ENCODE data around the gene C1R.
"Not testable (repeated sequence)": the region's sequence is repeated elsewhere in the genome, so short reads cannot be mapped to it uniquely, and the experiment has no call there.

C1R gene

GRCh38 chr12:7061138-7061537, 31.1 kb downstream of the C1R start:
- Histone ChIP-seq H3K27ac (ENCODE audit: insufficient read depth, low read length, poor library complexity, severe bottlenecking) (no peak overlapping the region), H3K27me3 (replicated peaks; ENCODE audit: control insufficient read depth, insufficient read depth, low read length, poor library complexity, severe bottlenecking) (no peaks in the 10 kb centered on the region), H3K4me1 (ENCODE audit: control insufficient read depth, insufficient read depth, low read length, poor library complexity, severe bottlenecking) (no peaks in the 10 kb centered on the region), H3K4me3 (ENCODE audit: insufficient read depth, low read depth, low read length, poor library complexity, severe bottlenecking) (no peak overlapping the region), H3K36me3 (ENCODE audit: control insufficient read depth, insufficient read depth, low read length) (no peaks in the 10 kb centered on the region), H3K9me3 (ENCODE audit: control insufficient read depth, low read length) (no peaks in the 10 kb centered on the region)
- DNase-seq: no peak

DNA sequence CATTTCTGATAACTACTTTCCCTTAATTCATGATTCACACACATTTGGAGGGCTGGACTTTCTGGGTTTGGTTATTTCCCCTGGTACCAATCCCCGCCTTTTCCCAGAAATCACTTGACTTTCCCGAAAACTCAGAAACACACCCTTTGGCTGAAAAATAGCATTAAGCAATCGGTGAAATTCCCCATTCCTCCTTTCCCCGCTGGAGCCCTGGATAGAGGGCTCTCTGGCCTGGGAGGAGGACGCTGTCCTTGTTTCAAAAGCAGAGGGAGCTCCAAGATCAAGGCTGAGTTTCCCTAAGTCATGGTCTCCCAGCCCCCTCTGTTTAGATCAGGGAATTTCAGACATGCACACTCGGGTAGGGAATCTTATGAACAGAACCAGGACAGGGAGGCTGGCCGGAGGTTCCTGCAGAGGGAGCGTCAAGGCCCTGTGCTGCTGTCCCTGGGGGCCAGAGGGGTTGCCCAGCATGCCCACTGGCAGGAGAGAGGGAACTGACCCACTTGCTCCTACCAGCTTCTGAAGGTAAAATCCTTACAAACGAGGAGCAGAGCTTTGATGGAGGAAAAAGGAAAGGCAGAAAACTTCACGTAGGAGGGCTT, 31.8 kb downstream of the C1R start, which contains the start of gene C1S:
Gene C1S (plus strand): TSS at position 366 of the 602 bp plus-strand sequence. CDS start 1,195 bp downstream, outside the sequence.
- DNase-seq: no peak

GRCh38 chr12:7059780-7060179, 32.5 kb downstream of the C1R start:
- DNase-seq: no peak
- Histone ChIP-seq H3K4me1 (ENCODE audit: control insufficient read depth, insufficient read depth, low read length, poor library complexity, severe bottlenecking) (no peaks in the 10 kb centered on the region), H3K9me3 (ENCODE audit: control insufficient read depth, low read length) (no peaks in the 10 kb centered on the region), H3K36me3 (ENCODE audit: control insufficient read depth, insufficient read depth, low read length) (no peaks in the 10 kb centered on the region), H3K4me3 (ENCODE audit: insufficient read depth, low read depth, low read length, poor library complexity, severe bottlenecking) (no peak overlapping the region), H3K27ac (ENCODE audit: insufficient read depth, low read length, poor library complexity, severe bottlenecking) (no peak overlapping the region), H3K27me3 (replicated peaks; ENCODE audit: control insufficient read depth, insufficient read depth, low read length, poor library complexity, severe bottlenecking) (no peaks in the 10 kb centered on the region)

More for the DNA sequence above, 31.8 kb downstream of the C1R start, which contains the start of gene C1S:
- H3K4me3 ChIP-seq (ENCODE audit: insufficient read depth, low read depth, low read length, poor library complexity, severe bottlenecking): no peak within 1 kb of the TSS
- H3K27ac ChIP-seq (ENCODE audit: insufficient read depth, low read length, poor library complexity, severe bottlenecking): no peak within 1 kb of the TSS
- no peaks in the 10 kb centered on the region for H3K27me3 ChIP-seq (replicated peaks; ENCODE audit: control insufficient read depth, insufficient read depth, low read length, poor library complexity, severe bottlenecking)
- no peaks in the 10 kb centered on the region for H3K36me3 ChIP-seq (ENCODE audit: control insufficient read depth, insufficient read depth, low read length)
- H3K4me1 ChIP-seq (ENCODE audit: control insufficient read depth, insufficient read depth, low read length, poor library complexity, severe bottlenecking): no peaks in the 10 kb centered on the region
- H3K9me3 ChIP-seq (ENCODE audit: control insufficient read depth, low read length): no peaks in the 10 kb centered on the region

DNA sequence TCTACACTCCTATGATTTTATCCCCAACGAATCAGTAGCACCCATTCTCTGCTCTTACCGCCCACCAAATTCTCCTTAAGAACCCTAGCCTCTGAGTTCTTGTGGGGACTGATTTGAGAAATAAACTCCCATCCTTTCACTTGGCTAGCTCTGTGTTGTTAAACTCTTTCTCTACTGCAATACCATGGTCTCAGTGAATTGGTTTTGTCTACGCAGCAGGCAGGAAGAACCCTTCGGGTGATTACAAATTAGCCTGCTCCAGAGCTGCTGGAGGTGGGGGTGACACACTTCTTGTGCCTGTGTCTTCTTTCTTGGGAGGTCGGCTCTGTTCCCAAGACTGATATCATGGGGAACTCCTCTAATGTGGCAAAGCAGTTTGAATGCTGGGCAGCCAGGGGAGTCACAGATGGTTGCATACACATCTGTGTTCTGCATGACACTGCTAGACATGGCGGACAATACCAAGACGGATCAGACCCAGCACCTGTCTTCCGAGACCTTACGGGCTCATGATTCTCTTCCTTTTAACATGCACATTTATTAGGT, 33.3 kb downstream of the C1R start:
- Histone ChIP-seq H3K27me3 (replicated peaks; ENCODE audit: control insufficient read depth, insufficient read depth, low read length, poor library complexity, severe bottlenecking) (no peaks in the 10 kb centered on the region), H3K27ac (ENCODE audit: insufficient read depth, low read length, poor library complexity, severe bottlenecking) (no peak overlapping the region), H3K9me3 (ENCODE audit: control insufficient read depth, low read length) (no peaks in the 10 kb centered on the region), H3K36me3 (ENCODE audit: control insufficient read depth, insufficient read depth, low read length) (no peaks in the 10 kb centered on the region), H3K4me1 (ENCODE audit: control insufficient read depth, insufficient read depth, low read length, poor library complexity, severe bottlenecking) (no peaks in the 10 kb centered on the region), H3K4me3 (ENCODE audit: insufficient read depth, low read depth, low read length, poor library complexity, severe bottlenecking) (no peak overlapping the region)
- DNase-seq: no peak

DNA sequence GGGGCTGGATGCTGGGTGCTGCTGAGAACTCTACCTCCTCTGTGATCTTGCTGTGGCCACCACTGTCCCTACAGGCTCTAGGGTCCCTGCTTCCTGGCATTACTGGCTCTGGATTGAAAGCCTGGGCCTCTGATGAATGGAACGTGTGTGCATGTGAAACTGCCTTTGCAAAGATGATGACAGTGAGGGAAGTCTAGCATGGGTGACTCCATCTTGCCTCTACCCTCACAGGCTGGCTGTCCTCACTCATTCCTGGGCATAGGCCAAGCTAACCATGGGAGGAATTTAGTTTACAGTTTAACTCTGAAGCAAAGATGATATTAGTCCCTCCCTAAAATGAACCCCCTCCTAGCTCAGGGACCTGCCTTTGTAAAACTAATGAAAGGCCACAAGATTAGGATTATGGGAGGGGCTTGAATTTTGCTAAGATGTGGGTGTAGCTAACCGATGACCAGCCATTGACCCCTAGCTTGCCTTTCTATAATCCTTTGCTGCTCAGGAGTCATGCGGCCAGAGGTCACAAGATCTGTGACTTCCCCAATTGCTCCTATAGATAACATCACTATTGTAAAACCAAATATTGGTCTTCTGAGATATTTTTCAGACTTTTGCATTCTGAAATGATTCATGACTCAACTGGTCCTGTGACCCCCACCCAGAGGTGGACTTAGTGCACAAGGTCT, 33.9 kb downstream of the C1R start:
- Histone ChIP-seq H3K36me3 (ENCODE audit: control insufficient read depth, insufficient read depth, low read length) (no peaks in the 10 kb centered on the region), H3K27me3 (replicated peaks; ENCODE audit: control insufficient read depth, insufficient read depth, low read length, poor library complexity, severe bottlenecking) (no peaks in the 10 kb centered on the region), H3K4me1 (ENCODE audit: control insufficient read depth, insufficient read depth, low read length, poor library complexity, severe bottlenecking) (no peaks in the 10 kb centered on the region), H3K9me3 (ENCODE audit: control insufficient read depth, low read length) (no peaks in the 10 kb centered on the region), H3K4me3 (ENCODE audit: insufficient read depth, low read depth, low read length, poor library complexity, severe bottlenecking) (no peak overlapping the region), H3K27ac (ENCODE audit: insufficient read depth, low read length, poor library complexity, severe bottlenecking) (no peak overlapping the region)
- DNase-seq: no peak

GRCh38 chr12:7055736-7056135, 36.5 kb downstream of the C1R start:
- not testable (repeated sequence) for H3K27me3 ChIP-seq (replicated peaks; ENCODE audit: control insufficient read depth, insufficient read depth, low read length, poor library complexity, severe bottlenecking); H3K9me3 ChIP-seq (ENCODE audit: control insufficient read depth, low read length); H3K36me3 ChIP-seq (ENCODE audit: control insufficient read depth, insufficient read depth, low read length); DNase-seq; H3K27ac ChIP-seq (ENCODE audit: insufficient read depth, low read length, poor library complexity, severe bottlenecking); H3K4me1 ChIP-seq (ENCODE audit: control insufficient read depth, insufficient read depth, low read length, poor library complexity, severe bottlenecking); H3K4me3 ChIP-seq (ENCODE audit: insufficient read depth, low read depth, low read length, poor library complexity, severe bottlenecking)

GRCh38 chr12:7054925-7055324, 37.3 kb downstream of the C1R start:
- H3K36me3 ChIP-seq (ENCODE audit: control insufficient read depth, insufficient read depth, low read length): no peaks in the 10 kb centered on the region
- no peak for DNase-seq
- no peaks in the 10 kb centered on the region for H3K4me1 ChIP-seq (ENCODE audit: control insufficient read depth, insufficient read depth, low read length, poor library complexity, severe bottlenecking)
- H3K4me3 ChIP-seq (ENCODE audit: insufficient read depth, low read depth, low read length, poor library complexity, severe bottlenecking): no peak overlapping the region
- no peaks in the 10 kb centered on the region for H3K27me3 ChIP-seq (replicated peaks; ENCODE audit: control insufficient read depth, insufficient read depth, low read length, poor library complexity, severe bottlenecking)
- H3K27ac ChIP-seq (ENCODE audit: insufficient read depth, low read length, poor library complexity, severe bottlenecking): no peak overlapping the region
- no peaks in the 10 kb centered on the region for H3K9me3 ChIP-seq (ENCODE audit: control insufficient read depth, low read length)

DNA sequence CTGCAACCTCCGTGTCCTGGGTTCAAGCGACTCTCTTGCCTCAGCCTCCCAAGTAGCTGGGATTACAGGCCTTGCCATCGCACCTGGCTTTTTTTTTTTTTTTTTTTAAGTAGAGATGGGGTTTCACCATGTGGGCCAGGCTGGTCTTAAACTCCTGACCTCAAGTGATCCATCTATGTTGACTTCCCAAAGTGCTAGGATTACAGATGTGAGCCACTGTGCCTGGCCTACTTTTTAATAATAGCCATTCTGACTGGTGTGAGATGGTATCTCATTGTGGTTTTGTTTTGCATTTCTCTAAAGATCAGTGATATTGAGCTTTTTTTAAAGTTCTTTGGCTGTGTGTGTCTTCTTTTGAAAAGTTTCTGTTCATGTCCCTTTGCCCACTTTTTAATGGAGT, 42.3 kb downstream of the C1R start:
- not testable (repeated sequence) for H3K9me3 ChIP-seq (ENCODE audit: control insufficient read depth, low read length); H3K27me3 ChIP-seq (replicated peaks; ENCODE audit: control insufficient read depth, insufficient read depth, low read length, poor library complexity, severe bottlenecking); H3K4me3 ChIP-seq (ENCODE audit: insufficient read depth, low read depth, low read length, poor library complexity, severe bottlenecking); DNase-seq; H3K4me1 ChIP-seq (ENCODE audit: control insufficient read depth, insufficient read depth, low read length, poor library complexity, severe bottlenecking); H3K36me3 ChIP-seq (ENCODE audit: control insufficient read depth, insufficient read depth, low read length); H3K27ac ChIP-seq (ENCODE audit: insufficient read depth, low read length, poor library complexity, severe bottlenecking)

GRCh38 chr12:7049445-7049951, 42.7 kb downstream of the C1R start:
- H3K9me3 ChIP-seq (ENCODE audit: control insufficient read depth, low read length); H3K27me3 ChIP-seq (replicated peaks; ENCODE audit: control insufficient read depth, insufficient read depth, low read length, poor library complexity, severe bottlenecking); H3K36me3 ChIP-seq (ENCODE audit: control insufficient read depth, insufficient read depth, low read length); H3K4me3 ChIP-seq (ENCODE audit: insufficient read depth, low read depth, low read length, poor library complexity, severe bottlenecking); H3K27ac ChIP-seq (ENCODE audit: insufficient read depth, low read length, poor library complexity, severe bottlenecking); H3K4me1 ChIP-seq (ENCODE audit: control insufficient read depth, insufficient read depth, low read length, poor library complexity, severe bottlenecking); DNase-seq: not testable (repeated sequence)

GRCh38 chr12:7047306-7047705, 44.9 kb downstream of the C1R start:
- DNase-seq: no peak
- H3K4me1 ChIP-seq (ENCODE audit: control insufficient read depth, insufficient read depth, low read length, poor library complexity, severe bottlenecking): no peaks in the 10 kb centered on the region
- no peaks in the 10 kb centered on the region for H3K36me3 ChIP-seq (ENCODE audit: control insufficient read depth, insufficient read depth, low read length)
- H3K9me3 ChIP-seq (ENCODE audit: control insufficient read depth, low read length): no peaks in the 10 kb centered on the region
- H3K27ac ChIP-seq (ENCODE audit: insufficient read depth, low read length, poor library complexity, severe bottlenecking): no peak overlapping the region
- H3K27me3 ChIP-seq (replicated peaks; ENCODE audit: control insufficient read depth, insufficient read depth, low read length, poor library complexity, severe bottlenecking): no peaks in the 10 kb centered on the region
- H3K4me3 ChIP-seq (ENCODE audit: insufficient read depth, low read depth, low read length, poor library complexity, severe bottlenecking): no peak overlapping the region

All from effector memory CD4-positive, alpha-beta T cell (primary cell).